ENCODE measurements around the gene KLHDC7A. TPM values are rescaled to one million over a fixed set of nuclear protein-coding genes. Genes with fewer than 3 reads are reported as not detected.

Gene KLHDC7A
- total RNA-seq, 1 experiment from 2014 or later: not detected

Other genes with a start within 250 kb of the KLHDC7A start
- 0.09 and 0.97 TPM in 2 replicates for gene PAX7, start 149.9 kb downstream of the KLHDC7A start, total RNA-seq (2014; rRNA removed; shearing (Covaris generic))

Measured in Daoy (cell line).